NCI-H748 (cell line): ENCODE results near the gene KLK10.
"Not testable (repeated sequence)": the region's sequence is repeated elsewhere in the genome, so short reads cannot be mapped to it uniquely, and the experiment has no call there.

Experiments
- DNase-seq: peaks from one replicate; lab custom pipeline; 2025; ENCODE audit not compliant: unreplicated experiment; lab: John Stamatoyannopoulos, UW

The KLK10 gene

GRCh38 chr19:50972795-50973376 lies 46.6 kb downstream of the KLK10 start:
- DNase-seq, result no peak

- not testable (repeated sequence) for DNase-seq
Measured at GRCh38 chr19:50969810-50970209, 49.7 kb downstream of the KLK10 start.

- no peak for DNase-seq
Measured at GRCh38 chr19:50969413-50969760, 50.1 kb downstream of the KLK10 start, which contains the start of gene KLK6. Gene KLK6 (minus strand): TSS chr19:50969591. CDS start chr19:50968104, 1,487 bp downstream.

GRCh38 chr19:50968716-50969412 lies 50.6 kb downstream of the KLK10 start:
- no peak for DNase-seq

- no peak for DNase-seq
Measured at GRCh38 chr19:50967929-50968715, 51.4 kb downstream of the KLK10 start.

GRCh38 chr19:50964266-50964665 lies 55.2 kb downstream of the KLK10 start:
- no peak for DNase-seq

- DNase-seq, result no peak
Measured at GRCh38 chr19:50963381-50963780, 56.1 kb downstream of the KLK10 start.
